GM18508 (cell line): Measurements from ENCODE around the gene TSPOAP1.

ENCODE experiments used
- ATAC-seq: cut with Tn5 transposase; IDR thresholded peaks from one replicate; pipeline ENCODE4 v1.9.1; 2021; ENCODE audit warnings: moderate number of reproducible peaks; ENCODE audit not compliant: insufficient read depth, unreplicated experiment

TSPOAP1 gene

GRCh38 chr17:58268326-58268725, 60.3 kb downstream of the TSPOAP1 start:
- ATAC-seq: no peak

DNA sequence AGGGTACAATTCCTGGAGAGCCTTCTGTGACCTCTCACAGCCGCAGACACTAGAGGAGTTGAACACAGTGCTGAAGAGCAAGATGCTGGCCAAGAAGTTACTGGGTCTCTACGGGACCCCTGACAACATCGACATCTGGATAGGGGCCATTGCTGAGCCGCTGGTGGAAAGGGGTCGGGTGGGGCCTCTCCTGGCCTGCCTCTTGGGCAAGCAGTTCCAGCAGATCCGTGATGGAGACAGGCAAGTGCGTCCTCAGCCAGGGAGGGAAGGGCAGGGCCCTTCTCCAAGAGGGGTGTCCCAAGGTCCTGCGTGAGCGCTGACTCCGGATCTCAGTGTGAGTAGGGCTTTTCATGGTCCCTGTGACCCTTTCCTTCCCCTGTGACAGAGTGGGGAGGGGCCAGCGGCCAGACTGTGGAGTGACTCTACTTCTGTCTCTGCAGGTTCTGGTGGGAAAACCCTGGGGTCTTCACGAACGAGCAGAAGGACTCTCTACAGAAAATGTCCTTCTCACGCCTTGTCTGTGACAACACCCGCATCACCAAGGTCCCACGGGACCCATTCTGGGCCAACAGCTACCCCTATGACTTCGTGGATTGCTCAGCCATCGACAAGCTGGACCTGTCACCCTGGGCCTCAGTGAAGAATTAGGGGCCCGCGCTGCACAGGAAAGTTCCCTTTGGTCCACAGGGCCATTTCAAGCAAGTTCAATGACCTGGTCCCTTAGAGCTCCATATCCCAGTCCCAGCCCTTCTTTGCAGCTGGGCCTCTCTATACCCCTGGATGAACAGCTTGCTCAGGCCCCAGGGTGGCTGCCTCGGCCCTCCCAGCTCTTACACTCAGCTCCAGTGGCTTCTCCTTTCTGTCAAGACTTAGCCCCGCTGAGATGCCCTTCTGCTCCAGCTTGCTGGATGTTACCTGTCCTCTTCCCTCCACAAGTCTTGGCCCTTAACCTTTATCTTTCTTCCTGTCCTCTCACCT, 61.0 kb downstream of the TSPOAP1 start:
- no peak for ATAC-seq

DNA sequence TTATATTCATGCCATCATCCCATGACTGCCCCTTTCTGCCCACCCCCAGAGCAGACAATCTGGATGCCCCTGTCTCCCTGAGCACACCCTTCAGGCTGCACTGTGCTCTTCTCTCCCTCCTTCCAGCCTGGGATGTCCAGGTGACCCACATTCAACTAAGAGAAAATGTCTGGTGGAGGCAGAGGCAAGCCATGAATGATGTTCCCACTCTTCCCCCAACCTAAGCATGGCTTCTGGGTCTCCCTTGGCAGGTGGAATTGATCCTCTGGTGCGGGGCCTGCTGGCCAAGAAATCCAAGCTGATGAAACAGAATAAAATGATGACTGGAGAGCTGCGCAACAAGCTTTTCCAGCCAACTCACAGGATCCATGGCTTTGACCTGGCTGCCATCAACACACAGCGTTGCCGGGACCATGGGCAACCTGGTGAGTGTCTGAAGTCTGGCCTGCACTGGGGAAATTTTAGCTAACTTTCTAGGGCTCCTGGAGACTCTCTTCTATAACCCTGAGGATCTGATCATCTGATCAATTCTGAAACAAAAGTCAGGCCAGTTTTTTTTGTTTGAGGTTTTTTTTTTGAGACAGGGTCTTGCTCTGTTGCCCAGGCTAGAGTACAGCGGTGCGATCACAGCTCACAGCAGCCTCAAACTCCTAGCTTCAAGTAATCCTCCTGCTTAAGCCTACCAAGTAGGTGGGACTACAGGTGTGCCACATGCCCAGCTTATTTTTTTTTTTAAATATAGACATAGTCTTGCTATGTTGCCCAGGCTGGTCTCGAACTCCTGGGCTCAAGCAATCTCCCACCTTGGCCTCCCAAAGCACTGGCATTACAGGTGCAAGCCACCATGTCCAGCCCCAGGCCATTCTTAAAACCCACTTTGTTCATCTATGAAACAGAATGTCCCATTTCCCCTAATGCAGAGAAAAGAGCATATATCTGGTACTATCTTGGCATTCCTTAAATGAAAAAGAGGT, 62.4 kb downstream of the TSPOAP1 start:
- ATAC-seq: no peak

DNA sequence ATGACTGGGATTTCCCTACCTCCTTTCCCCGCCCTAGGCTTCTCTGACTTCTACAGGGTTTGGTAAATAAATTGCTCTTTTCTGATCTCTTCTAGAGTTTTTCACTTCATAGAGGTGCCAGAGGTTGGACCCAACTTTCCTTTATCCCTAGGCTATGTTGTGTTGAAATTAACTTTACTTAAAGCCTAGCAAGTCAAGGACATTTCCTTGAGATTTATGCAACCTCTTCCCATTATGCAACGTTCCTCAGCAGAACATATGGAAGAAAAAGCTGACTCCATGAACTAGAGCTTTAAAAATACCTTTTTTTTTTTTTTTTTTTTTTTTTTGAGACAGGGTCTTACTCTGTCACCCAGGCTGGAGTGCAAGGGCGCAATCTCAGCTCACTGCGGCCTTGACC, 63.3 kb downstream of the TSPOAP1 start:
- ATAC-seq: no peak

GRCh38 chr17:58264407-58265103, 64.0 kb downstream of the TSPOAP1 start:
- no peak for ATAC-seq

DNA sequence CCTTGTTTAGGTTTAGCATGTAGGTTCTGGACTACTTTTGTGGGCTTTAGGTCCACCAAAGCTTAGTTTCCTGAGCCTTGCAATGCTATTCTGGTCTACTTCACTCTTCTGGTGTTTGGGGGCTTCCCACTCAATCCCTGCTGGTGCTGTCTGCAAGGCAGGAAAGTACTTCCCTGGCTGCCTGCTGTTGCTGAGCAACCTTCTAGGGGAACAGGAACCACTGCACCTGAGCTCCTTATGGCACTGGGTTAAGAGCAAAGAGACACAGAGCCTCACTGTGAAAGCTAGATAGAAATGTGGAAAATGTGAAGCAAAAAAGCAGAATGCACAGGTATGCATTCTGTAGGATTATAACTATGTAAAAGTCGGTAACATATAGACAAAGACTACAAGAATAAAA, 64.8 kb downstream of the TSPOAP1 start:
- ATAC-seq: no peak

- no peak for ATAC-seq
Observed at GRCh38 chr17:58262149-58262548, 66.4 kb downstream of the TSPOAP1 start.

DNA sequence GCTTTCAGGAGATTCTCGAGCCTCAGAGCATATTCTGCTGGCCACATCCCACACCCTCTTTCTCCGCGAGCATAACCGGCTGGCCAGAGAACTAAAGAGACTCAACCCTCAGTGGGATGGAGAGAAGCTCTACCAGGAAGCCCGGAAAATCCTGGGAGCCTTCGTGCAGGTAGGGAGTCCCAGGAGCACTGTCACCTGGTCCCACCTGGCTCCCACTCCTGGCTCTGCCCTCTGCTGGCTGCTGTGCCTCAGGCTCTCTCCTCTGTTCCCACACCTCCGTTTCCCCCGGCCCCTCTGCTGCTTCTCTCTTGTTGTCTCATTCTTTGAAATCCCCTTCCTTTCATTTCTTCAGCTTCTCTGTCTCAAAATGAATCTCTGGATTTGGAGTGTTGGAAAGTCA, 73.8 kb downstream of the TSPOAP1 start:
- no peak for ATAC-seq

GRCh38 chr17:58253082-58253481, 75.5 kb downstream of the TSPOAP1 start:
- no peak for ATAC-seq

GRCh38 chr17:58252141-58252540, 76.5 kb downstream of the TSPOAP1 start:
- no peak for ATAC-seq
